MV-4-11 (cell line): ENCODE measurements around the gene GPR78.
"Not testable (repeated sequence)": the region's sequence is repeated elsewhere in the genome, so short reads cannot be mapped to it uniquely, and the experiment has no call there.

ENCODE experiments used
- DNase-seq: peaks from one replicate; lab custom pipeline; 2025; lab: John Stamatoyannopoulos, UW

Gene GPR78

GRCh38 chr4:8564595-8564994 is 15.6 kb upstream of the GPR78 start:
- no peak for DNase-seq

GRCh38 chr4:8568068-8568668 is 12.0 kb upstream of the GPR78 start:
- DNase-seq = no peak

- no peak for DNase-seq
Measured at GRCh38 chr4:8570201-8570600, 10.0 kb upstream of the GPR78 start.

DNA sequence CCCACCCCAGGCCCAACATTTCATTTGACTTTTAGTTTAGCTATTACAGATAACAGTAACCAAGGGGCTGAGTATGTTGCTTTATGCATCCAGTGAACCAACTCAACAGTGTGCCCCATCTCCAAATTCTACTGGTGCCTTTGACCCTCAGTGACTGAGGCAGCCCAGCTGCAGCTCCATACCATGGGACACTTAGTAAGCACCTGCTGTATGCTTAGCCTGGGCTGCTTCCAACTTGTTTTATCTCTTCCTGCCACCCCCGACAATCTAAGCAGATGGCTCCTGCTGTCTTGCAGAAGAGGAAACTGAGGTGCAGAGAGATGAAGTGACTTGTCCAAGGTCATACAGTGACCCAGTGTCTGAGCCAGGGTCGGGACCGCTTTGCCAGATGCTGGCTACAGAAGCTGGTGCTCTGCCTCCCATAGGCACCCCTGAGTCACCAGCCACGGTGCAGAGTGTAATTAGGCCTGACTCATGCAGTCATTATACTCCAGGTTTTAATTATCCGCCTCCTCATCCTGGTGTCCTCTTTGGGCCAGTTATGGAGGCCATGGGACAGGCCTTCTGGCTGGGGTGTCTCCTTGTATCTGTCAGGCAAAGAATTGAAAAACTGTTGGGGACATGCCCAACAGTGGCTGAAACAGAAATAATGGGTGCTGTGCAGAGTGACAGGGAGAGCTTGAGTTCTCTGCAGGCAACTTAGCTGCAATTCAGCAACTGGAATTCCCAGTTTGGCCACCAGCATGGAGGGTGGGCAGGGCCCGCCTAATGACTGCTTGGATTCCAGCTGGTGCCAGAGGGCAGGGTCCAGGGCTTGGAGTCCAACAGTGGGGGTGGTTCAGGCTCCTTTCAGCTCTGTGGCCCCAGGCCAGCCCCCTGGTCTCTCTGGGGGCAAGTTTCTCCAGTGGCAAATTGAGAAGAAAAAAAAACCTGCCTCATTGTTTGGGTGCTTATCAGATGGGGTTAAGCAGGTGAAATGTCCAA is 8.2 kb upstream of the GPR78 start:
- DNase-seq = no peak

- no peak for DNase-seq
Measured at GRCh38 chr4:8573266-8573665, 6.9 kb upstream of the GPR78 start.

DNA sequence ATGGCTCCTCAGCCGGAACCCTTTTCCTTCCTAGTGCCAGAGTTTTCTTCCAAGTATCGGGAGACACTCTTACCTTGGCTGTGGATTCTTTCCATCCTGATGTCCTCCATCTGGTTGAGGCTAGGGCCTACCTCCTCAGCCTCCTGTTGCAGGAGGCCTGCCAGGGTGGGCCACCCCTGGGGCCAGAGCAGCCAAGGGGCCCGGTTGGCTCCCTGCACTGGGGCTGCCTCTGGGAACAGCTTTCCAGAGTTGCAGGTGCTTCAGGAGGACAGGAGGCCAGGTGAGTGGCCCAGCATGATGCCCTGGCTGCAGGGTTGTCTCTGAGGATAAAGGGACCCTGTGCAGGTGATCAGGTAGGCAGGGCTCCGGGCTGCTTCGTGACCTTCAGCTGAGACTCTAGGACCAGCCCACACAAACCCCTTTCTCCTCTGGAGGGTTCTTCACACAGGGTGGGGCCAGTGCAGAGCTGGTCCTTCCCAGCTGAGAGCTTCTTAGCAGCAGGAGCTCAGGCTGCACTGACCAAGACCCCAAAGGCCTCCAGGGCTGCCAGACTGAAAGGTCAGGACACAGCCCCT is 5.3 kb upstream of the GPR78 start:
- no peak for DNase-seq

DNA sequence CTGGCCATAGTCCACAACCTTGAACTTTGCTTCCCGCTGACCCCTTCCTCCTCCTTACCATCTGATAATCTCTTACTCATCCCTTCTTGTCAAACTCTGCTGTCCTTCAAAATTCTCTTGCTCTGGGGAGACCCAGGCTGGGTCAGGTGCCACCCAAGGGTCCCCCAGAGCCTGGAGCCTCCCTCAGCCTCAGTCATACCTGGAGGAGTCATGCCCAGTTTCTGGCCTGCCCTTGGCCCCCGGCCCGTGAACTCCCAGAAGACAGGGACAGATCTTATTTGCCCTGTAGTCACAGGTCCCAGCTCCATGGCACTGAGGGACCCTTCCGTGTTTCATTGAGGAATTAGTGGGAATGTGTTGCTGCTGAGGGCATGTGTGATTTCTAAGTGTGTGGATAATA is 4.7 kb upstream of the GPR78 start:
- DNase-seq = no peak

- DNase-seq = not testable (repeated sequence)
Measured at GRCh38 chr4:8576591-8576990, 3.6 kb upstream of the GPR78 start.

- DNase-seq = no peak
Measured at GRCh38 chr4:8577046-8577445, 3.1 kb upstream of the GPR78 start.

DNA sequence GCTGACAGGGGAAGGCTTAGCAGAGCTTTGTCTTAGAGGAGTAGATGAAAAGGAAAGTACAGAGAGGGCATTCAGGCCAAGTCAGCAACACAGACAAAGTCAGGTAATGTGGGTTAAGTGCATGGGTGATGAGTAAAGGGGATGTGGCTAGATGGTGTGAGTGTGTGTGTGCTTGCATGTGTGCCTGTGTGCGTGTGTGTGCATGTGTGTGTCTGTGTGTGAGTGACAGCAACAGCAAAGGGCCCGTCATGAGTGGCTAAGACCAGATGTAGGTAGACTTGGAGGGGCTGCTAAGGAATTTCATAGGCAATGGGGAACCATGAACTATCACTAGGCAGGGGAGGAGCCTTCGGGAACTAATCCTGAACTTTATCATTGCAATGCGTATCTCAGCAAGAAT is 2.2 kb upstream of the GPR78 start:
- DNase-seq = no peak

- no peak for DNase-seq
Measured at GRCh38 chr4:8578717-8579116, 1.5 kb upstream of the GPR78 start.

DNA sequence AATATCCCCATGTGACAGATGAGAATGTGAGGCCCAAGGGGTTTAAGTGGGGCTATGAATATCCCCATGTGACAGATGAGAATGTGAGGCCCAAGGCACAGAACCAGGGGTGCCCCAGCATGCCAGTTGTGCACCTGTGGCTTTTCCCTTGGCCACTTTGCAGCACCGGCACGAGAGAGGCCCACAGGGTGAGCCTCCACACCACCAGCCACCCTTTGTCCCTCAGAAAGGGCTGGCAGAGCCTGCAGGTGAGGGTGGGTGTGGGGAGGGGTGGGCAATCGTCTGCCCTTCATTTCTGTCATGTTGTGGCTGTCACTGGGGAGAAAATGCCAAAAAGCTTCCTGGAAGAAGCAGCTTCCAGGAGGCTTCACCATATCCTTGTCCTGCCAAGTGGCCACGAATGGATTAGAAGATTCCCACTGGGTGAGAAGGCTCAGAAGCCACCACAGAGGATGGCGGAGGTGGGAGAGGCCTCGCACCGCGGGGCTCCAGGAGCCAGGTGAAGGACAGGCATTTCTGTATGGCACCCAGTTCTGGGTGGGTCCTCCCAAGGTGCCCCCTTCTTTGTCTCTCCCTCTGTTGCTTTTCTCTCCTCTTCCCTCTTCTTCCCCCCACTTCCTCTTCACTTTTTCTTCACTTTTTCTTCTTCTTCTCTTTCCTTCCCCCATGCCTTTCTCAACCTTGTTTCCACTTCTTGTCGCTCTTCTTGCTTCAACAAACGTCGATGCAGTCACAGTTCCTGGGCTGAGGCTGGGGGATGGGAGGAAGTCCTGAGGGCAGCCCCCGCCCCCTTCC is 469 bp upstream of the GPR78 start:
- DNase-seq = no peak

- no peak for DNase-seq
Measured at GRCh38 chr4:8581094-8581861, 1.1 kb downstream of the GPR78 start.

- DNase-seq = no peak
Measured at GRCh38 chr4:8582016-8582415, 1.8 kb downstream of the GPR78 start.

- DNase-seq = no peak
Measured at GRCh38 chr4:8582436-8582835, 2.2 kb downstream of the GPR78 start.

- DNase-seq = no peak
Measured at GRCh38 chr4:8582941-8583654, 2.9 kb downstream of the GPR78 start.

GRCh38 chr4:8583655-8584025 is 3.4 kb downstream of the GPR78 start:
- DNase-seq = no peak

DNA sequence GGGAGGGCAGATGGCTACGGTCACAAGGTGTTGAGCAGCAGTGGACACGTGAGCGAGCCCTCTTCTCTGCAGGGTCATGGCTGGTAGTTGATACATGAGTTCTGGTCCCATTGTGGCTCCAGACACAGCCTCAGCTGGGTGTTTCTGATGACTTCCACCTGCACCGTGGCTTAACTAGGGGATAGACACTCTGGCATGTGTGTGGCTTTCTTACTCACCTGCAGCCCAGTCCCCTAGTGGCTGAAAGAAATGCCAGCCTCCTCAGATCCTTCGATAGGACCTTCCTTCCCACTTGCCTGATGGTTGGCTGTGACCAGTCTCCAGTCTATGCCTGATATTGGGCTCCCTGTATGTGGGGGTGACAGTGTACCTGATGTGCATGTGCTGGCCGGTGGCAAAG is 5.0 kb downstream of the GPR78 start:
- no peak for DNase-seq

DNA sequence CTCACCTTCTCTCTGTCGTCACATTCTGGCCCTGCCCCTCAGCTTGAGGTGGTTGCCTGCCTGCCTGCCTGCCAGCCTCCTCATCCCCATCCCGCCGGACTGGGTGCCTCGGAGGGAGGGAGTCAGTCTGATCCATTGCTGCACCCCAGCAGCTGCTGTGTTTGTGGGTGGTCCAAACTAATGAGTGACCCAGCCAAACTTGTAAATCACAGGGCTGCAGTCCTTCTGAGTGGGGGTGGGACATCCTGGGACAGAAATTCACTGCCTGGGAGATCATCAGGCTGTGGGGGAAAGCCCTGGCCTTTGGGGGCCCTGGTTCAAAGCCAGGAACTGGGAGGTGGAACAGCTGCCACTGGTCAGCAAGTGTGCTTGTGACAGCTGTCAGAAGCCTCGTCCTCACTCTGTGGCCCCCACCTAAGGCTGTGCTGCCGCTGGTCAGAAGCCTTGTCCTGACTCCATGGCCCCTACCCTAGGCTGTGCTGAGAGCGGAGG is 5.6 kb downstream of the GPR78 start:
- no peak for DNase-seq

DNA sequence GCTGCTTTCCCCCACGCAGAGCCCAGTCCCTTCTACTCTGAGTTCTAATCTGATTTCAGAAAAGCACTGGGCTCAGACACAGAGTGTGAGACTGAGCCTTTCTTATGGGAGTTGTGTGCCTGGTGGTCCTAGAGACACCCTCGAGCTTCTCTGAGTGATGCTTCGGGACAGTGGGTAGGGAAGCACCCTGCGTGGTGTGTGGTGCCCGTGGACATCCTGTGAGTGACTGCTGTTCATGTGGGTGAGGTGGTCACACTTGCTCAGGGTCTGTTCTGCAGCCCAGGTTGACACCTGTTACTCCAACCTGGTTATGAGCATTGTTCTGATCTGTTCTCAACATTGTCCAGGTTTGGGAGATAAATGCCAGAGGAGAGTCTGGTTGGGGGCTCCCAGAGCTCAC is 6.1 kb downstream of the GPR78 start:
- no peak for DNase-seq
